ENCODE results near the gene TERT. TPM values are rescaled to one million over a fixed set of nuclear protein-coding genes. Genes with fewer than 3 reads are reported as not detected.

The TERT gene
- not detected in 2 replicates for total RNA-seq

DNA sequence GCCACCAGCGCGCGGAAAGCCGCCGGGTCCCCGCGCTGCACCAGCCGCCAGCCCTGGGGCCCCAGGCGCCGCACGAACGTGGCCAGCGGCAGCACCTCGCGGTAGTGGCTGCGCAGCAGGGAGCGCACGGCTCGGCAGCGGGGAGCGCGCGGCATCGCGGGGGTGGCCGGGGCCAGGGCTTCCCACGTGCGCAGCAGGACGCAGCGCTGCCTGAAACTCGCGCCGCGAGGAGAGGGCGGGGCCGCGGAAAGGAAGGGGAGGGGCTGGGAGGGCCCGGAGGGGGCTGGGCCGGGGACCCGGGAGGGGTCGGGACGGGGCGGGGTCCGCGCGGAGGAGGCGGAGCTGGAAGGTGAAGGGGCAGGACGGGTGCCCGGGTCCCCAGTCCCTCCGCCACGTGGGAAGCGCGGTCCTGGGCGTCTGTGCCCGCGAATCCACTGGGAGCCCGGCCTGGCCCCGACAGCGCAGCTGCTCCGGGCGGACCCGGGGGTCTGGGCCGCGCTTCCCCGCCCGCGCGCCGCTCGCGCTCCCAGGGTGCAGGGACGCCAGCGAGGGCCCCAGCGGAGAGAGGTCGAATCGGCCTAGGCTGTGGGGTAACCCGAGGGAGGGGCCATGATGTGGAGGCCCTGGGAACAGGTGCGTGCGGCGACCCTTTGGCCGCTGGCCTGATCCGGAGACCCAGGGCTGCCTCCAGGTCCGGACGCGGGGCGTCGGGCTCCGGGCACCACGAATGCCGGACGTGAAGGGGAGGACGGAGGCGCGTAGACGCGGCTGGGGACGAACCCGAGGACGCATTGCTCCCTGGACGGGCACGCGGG lies at the start of gene TERT:
TSS of gene TERT (minus strand) at position 234 of the 815 bp plus-strand sequence. CDS start at position 155, 79 bp downstream.

DNA sequence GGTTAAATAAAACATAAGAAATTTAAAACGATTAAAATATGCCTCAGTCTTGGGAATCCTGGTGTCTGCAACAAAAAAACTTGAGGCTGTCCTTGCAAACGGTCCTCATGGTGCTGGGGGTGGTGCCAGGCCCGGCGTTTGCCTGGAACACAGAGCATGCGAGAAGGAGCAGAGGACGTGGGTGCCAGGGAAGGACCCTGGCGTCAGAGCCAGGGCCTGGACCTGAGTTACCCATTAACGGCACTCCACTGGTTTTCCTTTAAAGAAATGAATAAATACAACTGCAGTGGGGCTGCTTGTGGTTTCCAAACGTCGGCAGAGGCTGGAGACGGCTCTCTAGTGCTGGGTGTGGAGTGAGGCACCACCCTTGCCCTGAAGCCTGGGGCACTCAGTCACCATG lies 69.8 kb downstream of the TERT start, which contains the start of gene SLC6A18:
TSS of gene SLC6A18 (plus strand) at position 301 of the 400 bp plus-strand sequence. CDS start at position 398, 97 bp downstream.

Other genes starting within 250 kb of the TERT start
- 14.7 and 39.0 TPM in 2 replicates for gene SLC12A7, start 183.0 kb downstream of the TERT start, total RNA-seq
- not detected in 2 replicates for gene SLC6A19, start 93.5 kb downstream of the TERT start, total RNA-seq
- not detected in 2 replicates for gene SLC6A18, start 69.7 kb downstream of the TERT start, total RNA-seq
- 112 and 135 TPM in 2 replicates for gene CLPTM1L, start 50.0 kb upstream of the TERT start, total RNA-seq
- gene SLC6A3, start 150.4 kb upstream of the TERT start, total RNA-seq: not detected in 2 replicates
- 46.5 and 66.3 TPM in 2 replicates for gene LPCAT1, start 228.9 kb upstream of the TERT start, total RNA-seq

All from mesangial cell (primary cell).